Activated T-cell treated with anti-CD3 and anti-CD28 coated beads for 48 hours (primary cell): ENCODE results near the gene TREM2.
"Not testable (repeated sequence)": the region's sequence is repeated elsewhere in the genome, so short reads cannot be mapped to it uniquely, and the experiment has no call there.

Experiments
- DNase-seq: peaks from one replicate; pipeline ENCODE4 v3.0.0-alpha.2; 2020; ENCODE audit warnings: low read depth

Gene TREM2

GRCh38 chr6:41162687-41163418, at the start of gene TREM2:
Gene TREM2, minus strand, starts transcription at chr6:41163116. Its CDS starts 34 bp downstream, at chr6:41163082.
- no peak for DNase-seq

GRCh38 chr6:41209547-41210320, 46.8 kb upstream of the TREM2 start:
- DNase-seq = no peak

GRCh38 chr6:41208439-41209106, 45.7 kb upstream of the TREM2 start:
- DNase-seq = no peak

GRCh38 chr6:41204156-41204555, 41.2 kb upstream of the TREM2 start:
- DNase-seq = no peak

- no peak for DNase-seq
Observed at GRCh38 chr6:41201764-41202173, 38.9 kb upstream of the TREM2 start.

- DNase-seq = peak; percentile 18
Observed at GRCh38 chr6:41200901-41201763, 38.2 kb upstream of the TREM2 start, which contains the start of gene TREML2. Gene TREML2, minus strand, starts transcription at chr6:41201149. Its CDS starts 141 bp downstream, at chr6:41201008.

GRCh38 chr6:41200296-41200900, 37.5 kb upstream of the TREM2 start:
- DNase-seq = peak; percentile 33

GRCh38 chr6:41199552-41200246, 36.8 kb upstream of the TREM2 start:
- peak; percentile 19 for DNase-seq

GRCh38 chr6:41197234-41197633, 34.3 kb upstream of the TREM2 start:
- no peak for DNase-seq

- DNase-seq = no peak
Observed at GRCh38 chr6:41194386-41194785, 31.5 kb upstream of the TREM2 start.

- no peak for DNase-seq
Observed at GRCh38 chr6:41193884-41194283, 31.0 kb upstream of the TREM2 start.

- DNase-seq = no peak
Observed at GRCh38 chr6:41193171-41193734, 30.3 kb upstream of the TREM2 start.

- peak; percentile 41 for DNase-seq
Observed at GRCh38 chr6:41191569-41191968, 28.7 kb upstream of the TREM2 start.

- DNase-seq = no peak
Observed at GRCh38 chr6:41190791-41191190, 27.9 kb upstream of the TREM2 start.

GRCh38 chr6:41189967-41190366, 27.1 kb upstream of the TREM2 start:
- no peak for DNase-seq

- not testable (repeated sequence) for DNase-seq
Observed at GRCh38 chr6:41189046-41189445, 26.1 kb upstream of the TREM2 start.

- no peak for DNase-seq
Observed at GRCh38 chr6:41187924-41188886, 25.3 kb upstream of the TREM2 start.

GRCh38 chr6:41186031-41186562, 23.2 kb upstream of the TREM2 start:
- DNase-seq = no peak

- no peak for DNase-seq
Observed at GRCh38 chr6:41184761-41185160, 21.8 kb upstream of the TREM2 start.
